H1 (cell line): ENCODE data around the gene DNLZ. TPM values are rescaled to one million over a fixed set of nuclear protein-coding genes. Genes with fewer than 3 reads are reported as not detected.

ENCODE experiments used
- CTCF ChIA-PET: fragments of 300-600 bp; sonication (Branson Sonifier 250); formaldehyde crosslinking; loops from one replicate; lab custom pipeline; 2021; ENCODE audit not compliant: partially characterized antibody; lab: Charles Lee
- POLR2A ChIA-PET: fragments of 300-600 bp; sonication (Branson Sonifier 250); formaldehyde crosslinking; loops from one replicate; lab custom pipeline; 2021; ENCODE audit warnings: inconsistent platforms; ENCODE audit not compliant: partially characterized antibody; lab: Charles Lee
- DNase-seq, 2 experiments: peaks; one replicate each; pipeline versions ENCODE4 v3.0.0 to v3.0.0-alpha.2; 2010 to 2022; ENCODE audit warnings: low spot score in 2 of 2, low read depth in 1 of 2, mixed read lengths in 1 of 2
- FAIRE-seq: peaks from 2 replicates; lab custom pipeline; 2011; peaks lifted over from hg19 to GRCh38; lab: Jason Lieb, UNC
- H2AFZ ChIP-seq: 2 replicates; pipeline ENCODE4 v1.8.1; 2012; ENCODE audit warnings: low read length, inconsistent platforms
- H2AK5ac ChIP-seq: 2 replicates; pipeline ENCODE4 v1.6.1; 2013; ENCODE audit warnings: low read depth, low read length
- H2BK120ac ChIP-seq: replicated peaks from 2 replicates; pipeline ENCODE3; 2013; ENCODE audit warnings: low read depth, low read length, inconsistent platforms
- H2BK12ac ChIP-seq: 2 replicates; pipeline ENCODE4 v1.6.1; 2013; ENCODE audit warnings: low read depth, low read length
- H2BK15ac ChIP-seq: 2 replicates; pipeline ENCODE4 v1.6.1; 2013; ENCODE audit warnings: low read length
- H2BK20ac ChIP-seq: 2 replicates; pipeline ENCODE4 v1.6.1; 2013; ENCODE audit warnings: low read length
- H2BK5ac ChIP-seq: 2 replicates; pipeline ENCODE4 v1.6.1; 2013; ENCODE audit warnings: low read depth, low read length
- H3K14ac ChIP-seq: 2 replicates; pipeline ENCODE4 v1.6.1; 2013; ENCODE audit warnings: inconsistent platforms; ENCODE audit not compliant: insufficient read length
- H3K18ac ChIP-seq: 2 replicates; pipeline ENCODE4 v1.6.1; 2013; ENCODE audit warnings: low read length; ENCODE audit errors: extremely low read depth
- H3K23ac ChIP-seq: 2 replicates; pipeline ENCODE4 v1.6.1; 2013; ENCODE audit warnings: inconsistent platforms; ENCODE audit not compliant: insufficient read length
- H3K23me2 ChIP-seq: 2 replicates; pipeline ENCODE4 v1.6.1; 2013; ENCODE audit warnings: low read depth, low read length
- H3K27ac ChIP-seq: 2 replicates; pipeline ENCODE4 v1.6.1; 2011; ENCODE audit warnings: low read depth, low read length, inconsistent platforms
- H3K27me3 ChIP-seq, 4 experiments: replicated peaks in 1 of 4; 1 replicate in 1 of 4; 2 replicates in 3 of 4; pipeline versions ENCODE4 v1.6.1 to v1.8.1; 2011 to 2013; ENCODE audit warnings: low read length in 3 of 4, mild to moderate bottlenecking in 3 of 4, inconsistent platforms in 2 of 4, mixed read lengths in 2 of 4, moderate library complexity in 1 of 4; ENCODE audit not compliant: control insufficient read depth in 3 of 4, insufficient read depth in 3 of 4; ENCODE audit errors: extremely low read depth in 1 of 4
- H3K36me3 ChIP-seq, 4 experiments: 2 replicates each; pipeline versions ENCODE4 v1.6.1 to v1.8.1; 2011 to 2013; ENCODE audit warnings: mild to moderate bottlenecking in 4 of 4, low read length in 3 of 4, moderate library complexity in 2 of 4, control low read depth in 1 of 4, inconsistent platforms in 1 of 4; ENCODE audit not compliant: insufficient read depth in 4 of 4, control insufficient read depth in 2 of 4
- H3K4ac ChIP-seq: replicated peaks from 2 replicates; pipeline ENCODE3; 2013; ENCODE audit warnings: low read length, low read depth, mixed read lengths, inconsistent platforms; ENCODE audit not compliant: insufficient read length
- H3K4me1 ChIP-seq, 4 experiments: replicated peaks in 1 of 4; 1 replicate in 1 of 4; 2 replicates in 3 of 4; pipeline versions ENCODE4 v1.6.1 to v1.8.1; 2011 to 2013; ENCODE audit warnings: low read length in 3 of 4, inconsistent platforms in 2 of 4, mixed read lengths in 1 of 4; ENCODE audit not compliant: insufficient read depth in 4 of 4, control insufficient read depth in 3 of 4
- H3K4me2 ChIP-seq, 2 experiments: 2 replicates each; pipeline versions ENCODE4 v1.6.1 to v1.8.1; 2011 to 2013; ENCODE audit warnings: low read depth in 2 of 2, low read length in 2 of 2, control low read depth in 1 of 2, inconsistent platforms in 1 of 2, mild to moderate bottlenecking in 1 of 2; ENCODE audit not compliant: insufficient read depth in 1 of 2
- H3K4me3 ChIP-seq, 4 experiments: fragments of 200-600, 300-600 bp in 1 of 4; sonication (generic), shearing (Covaris generic), sonication (Bioruptor Twin) in 1 of 4; 2 replicates each; pipeline versions ENCODE4 v1.5.1 to v1.8.1; 2011 to 2016; ENCODE audit warnings: low read length in 4 of 4, low read depth in 3 of 4, control low read depth in 2 of 4, inconsistent platforms in 2 of 4, mild to moderate bottlenecking in 2 of 4, mixed read lengths in 1 of 4, moderate library complexity in 1 of 4; ENCODE audit not compliant: insufficient read depth in 2 of 4; ENCODE audit errors: extremely low read depth in 1 of 4
- H3K56ac ChIP-seq: replicated peaks from 2 replicates; pipeline ENCODE3; 2013; ENCODE audit warnings: low read depth, mild to moderate bottlenecking, mixed read lengths, low read length, inconsistent platforms; ENCODE audit not compliant: insufficient read length
- H3K79me1 ChIP-seq: 2 replicates; pipeline ENCODE4 v1.6.1; 2013; ENCODE audit warnings: low read depth, low read length, control low read depth
- H3K79me2 ChIP-seq, 2 experiments: 2 replicates each; pipeline versions ENCODE4 v1.6.1 to v1.8.1; 2012 to 2013; ENCODE audit warnings: low read length in 2 of 2, mild to moderate bottlenecking in 2 of 2, inconsistent platforms in 1 of 2; ENCODE audit not compliant: insufficient read depth in 2 of 2, control insufficient read depth in 1 of 2
- H3K9ac ChIP-seq, 4 experiments: replicated peaks in 1 of 4; 1 replicate in 1 of 4; 2 replicates in 3 of 4; pipeline versions ENCODE4 v1.6.1 to v1.8.1; 2011 to 2013; ENCODE audit warnings: low read depth in 3 of 4, low read length in 3 of 4, control low read depth in 2 of 4, mild to moderate bottlenecking in 2 of 4, moderate library complexity in 2 of 4, inconsistent platforms in 1 of 4; ENCODE audit errors: extremely low read depth in 1 of 4
- H3K9me3 ChIP-seq, 2 experiments: 2 replicates each; pipeline versions ENCODE4 v1.6.1 to v1.8.1; 2012 to 2013; ENCODE audit warnings: mild to moderate bottlenecking in 2 of 2, moderate library complexity in 2 of 2, control low read depth in 1 of 2, inconsistent platforms in 1 of 2, low read depth in 1 of 2, low read length in 1 of 2, mixed read lengths in 1 of 2; ENCODE audit not compliant: insufficient read depth in 2 of 2
- H4K20me1 ChIP-seq, 2 experiments: replicated peaks in 1 of 2; 2 replicates each; pipeline versions ENCODE3 to v1.8.1; 2011 to 2013; ENCODE audit warnings: inconsistent platforms in 2 of 2, low read length in 2 of 2, mild to moderate bottlenecking in 1 of 2; ENCODE audit not compliant: insufficient read depth in 2 of 2, control insufficient read depth in 1 of 2
- H4K5ac ChIP-seq: 2 replicates; pipeline ENCODE4 v1.6.1; 2013; ENCODE audit warnings: low read length, low read depth, mixed read lengths, inconsistent platforms; ENCODE audit not compliant: insufficient read length
- H4K8ac ChIP-seq: 2 replicates; pipeline ENCODE4 v1.8.0; 2013; ENCODE audit warnings: mild to moderate bottlenecking, moderate library complexity, low read length, inconsistent platforms; ENCODE audit not compliant: insufficient read depth; ENCODE audit errors: extremely low read depth
- H4K91ac ChIP-seq: replicated peaks from 2 replicates; pipeline ENCODE3; 2013; ENCODE audit warnings: low read length, mixed read lengths, inconsistent platforms; ENCODE audit not compliant: insufficient read length
- FOSL1 ChIP-seq: IDR thresholded peaks from 2 replicates; pipeline ENCODE4 v1.6.1; 2011; ENCODE audit warnings: mild to moderate bottlenecking, low read depth, low read length, moderate library complexity; ENCODE audit not compliant: insufficient read depth
- JUND ChIP-seq: IDR thresholded peaks from 2 replicates; pipeline ENCODE4 v1.6.1; 2011; ENCODE audit warnings: mild to moderate bottlenecking, improper control_type of control experiment, low read length
- MAFK ChIP-seq: IDR thresholded peaks from 2 replicates; pipeline ENCODE4 v1.6.1; 2012; ENCODE audit warnings: low read depth, mild to moderate bottlenecking, improper control_type of control experiment, low read length
- SP1 ChIP-seq: IDR thresholded peaks from 2 replicates; pipeline ENCODE4 v1.6.1; 2011; ENCODE audit warnings: low read depth, low read length
- TAF1 ChIP-seq: IDR thresholded peaks from 2 replicates; pipeline ENCODE4 v1.6.1; 2011; ENCODE audit warnings: mild to moderate bottlenecking, low read depth, low read length
- TAF7 ChIP-seq: optimal IDR thresholded peaks from 2 replicates; pipeline ENCODE3; 2011; ENCODE audit warnings: low read depth, mild to moderate bottlenecking, inconsistent platforms, low read length, moderate library complexity, borderline replicate concordance
- WGBS, 2 experiments: shearing (Covaris generic) in 1 of 2; methylation state at CpG; one replicate each; pipeline versions ENCODE4 v1.1.6 to v1.1.7; 2013 to 2015; ENCODE audit warnings: low lambda C conversion rate in 2 of 2, mixed read lengths in 2 of 2, inconsistent platforms in 1 of 2, low coverage in 1 of 2, missing lambda C conversion rate in 1 of 2; ENCODE audit not compliant: insufficient replicate concordance in 2 of 2, insufficient coverage in 1 of 2, insufficient read length in 1 of 2; ENCODE audit errors: extremely low coverage in 1 of 2, missing lambda C conversion rate in 1 of 2; 5-methylcytosine and 5-hydroxymethylcytosine counted together
- polyA plus RNA-seq, 7 experiments: library from polyadenylated mRNA; depleted of rRNA in 3 of 7; stranded (reverse) in 5 of 7; unstranded in 2 of 7; fragments of >200 nt in 5 of 7; fragments of 200-250 nt in 2 of 7; gene quantifications; 1 replicate in 5 of 7; 2 replicates in 1 of 7; 4 replicates in 1 of 7; pipeline versions ENCODE4 v1.2.1 to v1.2.3, GENCODE V29; 2011 to 2013; ENCODE audit warnings: missing spikeins in 2 of 7, mixed read lengths in 2 of 7
- total RNA-seq: library from RNA; stranded (reverse); fragmentation: NEBNext Ultra II Directional; extraction: Animal tissue kit (Norgen Biotek cat#: 25700); gene quantifications from 2 replicates; pipeline ENCODE4 v1.2.1, GENCODE V29; 2021

Gene DNLZ
- total and polyA plus RNA-seq, 2 of the 8 experiments (the other 6 are each of a cell fraction or from before 2014, with no cell fraction given): 11.6 to 17.9 TPM

- Histone ChIP-seq H4K20me1 (peaks cover 5 to 7% of the 10 kb centered on the region in 2 experiments), H3K79me2 (peaks cover 0 to 15% of the 10 kb centered on the region in 2 experiments; a peak in 2 of 4 replicates), H2AK5ac (no peak overlapping the region), H2BK20ac (no peak overlapping the region), H3K23me2 (peaks cover under 1% of the 10 kb centered on the region; the same call in 1 of the 2 replicates), H3K4ac (no peak overlapping the region), H2BK15ac (no peak overlapping the region), H3K36me3 (peaks cover 14 to 53% (median 36%) of the 10 kb centered on the region in 4 experiments; a peak in 7 of 8 replicates), H2BK12ac (no peak overlapping the region), H3K79me1 (peaks cover 10% of the 10 kb centered on the region), H4K91ac (no peak overlapping the region), H3K4me1 (peaks cover 0 to 2% (median 0%) of the 10 kb centered on the region in 4 experiments; a peak in 2 of 7 replicates), H3K18ac (no peak overlapping the region), H2BK120ac (no peak overlapping the region), H3K27me3 (no peaks in the 10 kb centered on the region), H2BK5ac (no peak overlapping the region), H3K4me3 (no peak overlapping the region), H2AFZ (no peak overlapping the region), H4K8ac (no peak overlapping the region), H4K5ac (no peak overlapping the region), H3K9me3 (no peaks in the 10 kb centered on the region), H3K4me2 (no peak overlapping the region), H3K14ac (no peak overlapping the region), H3K23ac (no peak overlapping the region), H3K56ac (no peak overlapping the region), H3K9ac (no peak overlapping the region; a peak in 1 of 7 replicates), H3K27ac (no peak overlapping the region)
- FAIRE-seq: no peak
- TF ChIP-seq JUND (no peak), MAFK (no peak), TAF7 (no peak), SP1 (no peak), FOSL1 (no peak), TAF1 (no peak)
- WGBS, 2 experiments: 95% methylated on average over 32 of the region's 32 CpGs; no CpG with 5 or more reads in 1 of the 2 experiments
- POLR2A ChIA-PET: interaction anchor here (1.2 to 14.6 kb wide), 7 partner anchors 10 to 71 kb away, joined by 3 to 139 read pairs (median 6); partner anchors contain the start of gene DNLZ
- DNase-seq: no peak
- CTCF ChIA-PET: interaction anchor here (0.7 to 1.4 kb wide), 5 partner anchors 9 to 113 kb away, joined by 3 read pairs; no protein-coding TSS in a partner anchor
These were observed 40.6 kb upstream of the DNLZ start for GRCh38 chr9:136403915-136404800.
